Stimulated activated CD8-positive, alpha-beta memory T cell treated with anti-CD3 and anti-CD28 coated beads, Interleukin-7, amount 100 ng/mL, for 48 hours (primary cell): ENCODE measurements around the gene TMEM86B.

ENCODE experiments used
- DNase-seq, 2 donors: peaks; one replicate each; pipeline ENCODE4 v3.0.0-alpha.2; 2020; ENCODE audit warnings: low read depth in 1 of 2; ENCODE audit errors: extremely low read depth in 1 of 2

TMEM86B gene

DNA sequence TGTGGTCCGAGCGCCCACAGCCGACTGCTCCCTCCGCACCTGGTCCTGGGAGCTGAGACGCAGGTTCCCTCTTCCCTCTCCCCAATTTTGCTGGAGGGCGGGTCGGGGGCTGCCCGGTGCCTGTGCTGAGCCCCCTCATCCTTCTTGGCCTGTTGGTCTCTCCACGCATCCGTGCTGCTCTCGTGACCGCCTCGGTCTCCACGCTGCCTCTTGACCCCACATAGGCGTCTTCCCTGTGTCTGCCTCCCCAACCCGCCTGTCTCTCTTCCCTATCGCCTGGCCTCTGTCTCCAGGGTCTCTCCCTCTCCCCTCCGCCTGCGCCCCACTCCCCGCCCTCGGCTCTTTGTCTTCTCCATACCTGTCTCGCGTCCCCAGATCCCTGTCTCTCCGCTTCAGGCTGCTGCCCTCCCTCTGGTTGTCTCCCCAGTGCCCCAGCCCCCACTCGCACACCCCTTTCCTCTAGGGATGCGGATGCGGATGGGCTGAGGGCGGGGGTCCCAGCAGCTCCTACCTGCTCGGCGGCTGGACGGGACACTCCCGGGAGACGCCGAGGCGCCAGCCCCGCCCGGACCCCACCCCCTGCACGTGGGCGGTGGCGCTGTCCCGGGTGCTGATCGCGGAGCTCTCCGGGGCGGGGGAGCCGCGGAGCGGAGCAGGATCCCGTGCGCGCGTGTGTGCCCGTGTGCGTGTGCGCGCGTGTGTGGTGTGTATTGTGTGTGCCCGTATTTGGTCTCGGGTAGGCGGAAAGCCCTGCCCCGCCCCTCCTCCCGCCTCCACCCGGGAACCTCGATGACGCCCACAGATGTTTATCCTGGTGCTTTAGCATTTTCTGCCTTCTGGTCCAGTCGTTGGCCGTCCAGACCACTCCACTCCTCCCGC, 48.7 kb downstream of the TMEM86B start, which contains the start of gene SYT5:
Gene SYT5 (minus strand): TSS at position 684 of the 879 bp plus-strand sequence. CDS start 1,248 bp downstream, outside the sequence.
- DNase-seq: no peak

- DNase-seq: peak; percentile 86 to 90
These were observed 49.6 kb downstream of the TMEM86B start for GRCh38 chr19:55178781-55179599.
